OCI-LY3 (cell line): ENCODE results near the gene PEAK1.

Source experiments
- H2AFZ ChIP-seq: fragments of 200-600, 300-600 bp; shearing (Covaris generic); 2 replicates; pipeline ENCODE4 v1.6.0; 2014; ENCODE audit warnings: antibody characterized with exemption, low read depth, low read length
- H3K27ac ChIP-seq: fragments of 200-600, 300-600 bp; sonication (generic); 2 replicates; pipeline ENCODE4 v1.5.1; 2014; ENCODE audit warnings: mild to moderate bottlenecking, low read length, moderate library complexity, mixed read lengths
- H3K27me3 ChIP-seq: fragments of 200-600, 300-600 bp; sonication (generic); 2 replicates; pipeline ENCODE4 v1.6.1; 2014; ENCODE audit warnings: low read depth, low read length, mixed read lengths
- H3K36me3 ChIP-seq: fragments of 200-600, 300-600 bp; sonication (generic); replicated peaks from 2 replicates; pipeline ENCODE3; 2014; ENCODE audit warnings: low read depth, low read length, mixed read lengths
- H3K4me1 ChIP-seq: fragments of 300-600, 200-600 bp; sonication (generic); 2 replicates; pipeline ENCODE4 v1.6.1; 2014; ENCODE audit warnings: low read length, mixed read lengths
- H3K4me2 ChIP-seq: fragments of 200-600, 300-600 bp; sonication (generic); 2 replicates; pipeline ENCODE4 v1.6.1; 2014; ENCODE audit warnings: low read length, mixed read lengths
- H3K4me3 ChIP-seq: fragments of 300-600, 200-600 bp; sonication (generic); 2 replicates; pipeline ENCODE4 v1.5.1; 2014; ENCODE audit warnings: antibody characterized with exemption, mild to moderate bottlenecking, low read length, moderate library complexity
- H3K79me2 ChIP-seq: fragments of 300-600, 200-600 bp; shearing (Covaris generic); 2 replicates; pipeline ENCODE4 v1.6.1; 2014; ENCODE audit warnings: mild to moderate bottlenecking, low read length, mixed read lengths
- H3K9ac ChIP-seq: fragments of 300-600, 200-600 bp; shearing (Covaris generic); 2 replicates; pipeline ENCODE4 v1.6.0; 2014; ENCODE audit warnings: mild to moderate bottlenecking, low read length, moderate library complexity
- H3K9me3 ChIP-seq: fragments of 200-600, 300-600 bp; shearing (Covaris generic); 2 replicates; pipeline ENCODE4 v1.6.1; 2014; ENCODE audit warnings: low read length, mixed read lengths; ENCODE audit not compliant: insufficient read depth
- H4K20me1 ChIP-seq: fragments of 200-600, 300-600 bp; sonication (generic); 2 replicates; pipeline ENCODE4 v1.6.1; 2016; ENCODE audit warnings: low read length, mixed read lengths; ENCODE audit not compliant: insufficient read depth
- CTCF ChIP-seq: fragments of 200-600, 300-600 bp; sonication (generic); IDR thresholded peaks from 2 replicates; pipeline ENCODE4 v1.5.1; 2014; ENCODE audit warnings: antibody characterized with exemption, low read length, low read depth
- EZH2phosphoT487 ChIP-seq: fragments of 200-600 bp; shearing (Covaris generic); IDR thresholded peaks from 2 replicates; pipeline ENCODE4 v1.6.1; 2018; ENCODE audit warnings: antibody characterized with exemption, mixed run types, low read depth

Gene PEAK1

GRCh38 chr15:77311020-77311419 lies 108.9 kb downstream of the PEAK1 start:
- Histone ChIP-seq H3K36me3 (no peaks in the 10 kb centered on the region), H3K4me3 (no peak overlapping the region), H3K9me3 (no peaks in the 10 kb centered on the region), H3K27me3 (no peaks in the 10 kb centered on the region), H4K20me1 (peaks cover 18% of the 10 kb centered on the region), H2AFZ (no peak overlapping the region), H3K4me1 (peaks cover 5% of the 10 kb centered on the region), H3K4me2 (no peak overlapping the region), H3K27ac (no peak overlapping the region), H3K9ac (no peak overlapping the region), H3K79me2 (no peaks in the 10 kb centered on the region)
- TF ChIP-seq CTCF: no peak

- no peaks in the 10 kb centered on the region for H3K79me2 ChIP-seq
- peaks cover 18% of the 10 kb centered on the region for H4K20me1 ChIP-seq
- H3K4me1 ChIP-seq: peaks cover 5% of the 10 kb centered on the region
- no peaks in the 10 kb centered on the region for H3K27me3 ChIP-seq
- TF ChIP-seq CTCF (no peak), EZH2phosphoT487 (no peak)
- no peak overlapping the region for H2AFZ ChIP-seq
- no peak overlapping the region for H3K4me2 ChIP-seq
- H3K36me3 ChIP-seq: no peaks in the 10 kb centered on the region
- no peak overlapping the region for H3K9ac ChIP-seq
- no peak overlapping the region for H3K27ac ChIP-seq
- no peaks in the 10 kb centered on the region for H3K9me3 ChIP-seq
- no peak overlapping the region for H3K4me3 ChIP-seq
Measured at GRCh38 chr15:77309392-77309791, 110.5 kb downstream of the PEAK1 start.

GRCh38 chr15:77305953-77306352 lies 114.0 kb downstream of the PEAK1 start:
- H3K79me2 ChIP-seq: no peaks in the 10 kb centered on the region
- no peak overlapping the region for H3K27ac ChIP-seq
- H3K27me3 ChIP-seq: no peaks in the 10 kb centered on the region
- no peaks in the 10 kb centered on the region for H3K9me3 ChIP-seq
- TF ChIP-seq EZH2phosphoT487: no peak
- TF ChIP-seq CTCF: no peak
- no peak overlapping the region for H3K4me2 ChIP-seq
- peaks cover 5% of the 10 kb centered on the region for H3K4me1 ChIP-seq
- H4K20me1 ChIP-seq: peaks cover 17% of the 10 kb centered on the region
- no peaks in the 10 kb centered on the region for H3K36me3 ChIP-seq
- H2AFZ ChIP-seq: no peak overlapping the region
- H3K4me3 ChIP-seq: no peak overlapping the region
- no peak overlapping the region for H3K9ac ChIP-seq

GRCh38 chr15:77296773-77297337 lies 123.0 kb downstream of the PEAK1 start:
- H3K79me2 ChIP-seq: no peaks in the 10 kb centered on the region
- H3K4me2 ChIP-seq: no peak overlapping the region
- no peak overlapping the region for H3K9ac ChIP-seq
- no peak overlapping the region for H3K4me3 ChIP-seq
- TF ChIP-seq CTCF (no peak), EZH2phosphoT487 (no peak)
- no peak overlapping the region for H3K27ac ChIP-seq
- no peaks in the 10 kb centered on the region for H3K4me1 ChIP-seq
- H4K20me1 ChIP-seq: no peaks in the 10 kb centered on the region
- no peaks in the 10 kb centered on the region for H3K36me3 ChIP-seq
- no peaks in the 10 kb centered on the region for H3K9me3 ChIP-seq
- H3K27me3 ChIP-seq: no peaks in the 10 kb centered on the region
- H2AFZ ChIP-seq: no peak overlapping the region
